ENCODE measurements around the gene ABCB7.

DNA sequence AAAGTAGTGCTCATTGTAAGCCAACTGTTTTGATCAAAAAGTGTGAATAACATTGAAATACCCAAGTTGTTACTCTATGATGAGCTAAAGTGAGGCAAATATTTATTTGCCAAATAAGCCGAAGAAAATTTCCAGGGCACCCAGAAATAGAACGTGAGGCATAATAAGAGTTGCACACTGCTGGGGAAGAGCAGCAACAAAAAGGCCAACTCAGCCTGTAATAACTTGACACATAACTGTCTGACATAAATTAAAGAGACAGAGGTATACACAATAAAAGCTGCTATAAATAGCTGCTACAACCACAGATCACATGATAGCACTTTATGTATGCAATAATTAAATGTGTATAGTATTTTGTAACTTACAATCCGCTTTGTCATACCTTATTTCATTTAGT is 2.0 kb upstream of the ABCB7 start:
- TF ChIP-seq, protein P1, sequence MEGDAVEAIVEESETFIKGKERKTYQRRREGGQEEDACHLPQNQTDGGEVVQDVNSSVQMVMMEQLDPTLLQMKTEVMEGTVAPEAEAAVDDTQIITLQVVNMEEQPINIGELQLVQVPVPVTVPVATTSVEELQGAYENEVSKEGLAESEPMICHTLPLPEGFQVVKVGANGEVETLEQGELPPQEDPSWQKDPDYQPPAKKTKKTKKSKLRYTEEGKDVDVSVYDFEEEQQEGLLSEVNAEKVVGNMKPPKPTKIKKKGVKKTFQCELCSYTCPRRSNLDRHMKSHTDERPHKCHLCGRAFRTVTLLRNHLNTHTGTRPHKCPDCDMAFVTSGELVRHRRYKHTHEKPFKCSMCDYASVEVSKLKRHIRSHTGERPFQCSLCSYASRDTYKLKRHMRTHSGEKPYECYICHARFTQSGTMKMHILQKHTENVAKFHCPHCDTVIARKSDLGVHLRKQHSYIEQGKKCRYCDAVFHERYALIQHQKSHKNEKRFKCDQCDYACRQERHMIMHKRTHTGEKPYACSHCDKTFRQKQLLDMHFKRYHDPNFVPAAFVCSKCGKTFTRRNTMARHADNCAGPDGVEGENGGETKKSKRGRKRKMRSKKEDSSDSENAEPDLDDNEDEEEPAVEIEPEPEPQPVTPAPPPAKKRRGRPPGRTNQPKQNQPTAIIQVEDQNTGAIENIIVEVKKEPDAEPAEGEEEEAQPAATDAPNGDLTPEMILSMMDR (IDR thresholded peaks at IDR 0.05) = no peak
- no peak for TF ChIP-seq POLR2A (IDR thresholded peaks at IDR 0.05)
